ENCODE measurements around the gene RNF149.
"Not testable (repeated sequence)": the region's sequence is repeated elsewhere in the genome, so short reads cannot be mapped to it uniquely, and the experiment has no call there.

RNF149 gene

GRCh38 chr2:101330253-101330933 is 21.9 kb upstream of the RNF149 start:
- DNase-seq, result no peak

GRCh38 chr2:101329026-101329425 is 20.5 kb upstream of the RNF149 start:
- no peak for DNase-seq

GRCh38 chr2:101328474-101329007 is 20.0 kb upstream of the RNF149 start:
- DNase-seq, result no peak

- DNase-seq, result peak in 2 of 3 experiments; percentile 24 to 72
These were observed 19.4 kb upstream of the RNF149 start for GRCh38 chr2:101327863-101328394.

- no peak for DNase-seq
These were observed 16.9 kb upstream of the RNF149 start for GRCh38 chr2:101325425-101325824.

GRCh38 chr2:101316568-101316967 is 8.1 kb upstream of the RNF149 start:
- DNase-seq, result not testable (repeated sequence)

- no peak for DNase-seq
These were observed 3.2 kb upstream of the RNF149 start for GRCh38 chr2:101311696-101312017.

GRCh38 chr2:101310834-101311695 is 2.6 kb upstream of the RNF149 start:
- no peak for DNase-seq

GRCh38 chr2:101310090-101310833 is 1.8 kb upstream of the RNF149 start:
- no peak for DNase-seq

GRCh38 chr2:101307950-101308431 is 510 bp downstream of the RNF149 start:
- peak in 2 of 3 experiments; percentile 65 to 78 for DNase-seq

- DNase-seq, result no peak
These were observed 998 bp downstream of the RNF149 start for GRCh38 chr2:101307503-101307902.

GRCh38 chr2:101306410-101306809 is 2.1 kb downstream of the RNF149 start:
- no peak for DNase-seq

- DNase-seq, result no peak
These were observed 2.9 kb downstream of the RNF149 start for GRCh38 chr2:101305492-101306078.

- no peak for DNase-seq
These were observed 3.5 kb downstream of the RNF149 start for GRCh38 chr2:101305035-101305434.

GRCh38 chr2:101303688-101304087 is 4.8 kb downstream of the RNF149 start:
- DNase-seq, result no peak

- DNase-seq, result no peak
These were observed 6.5 kb downstream of the RNF149 start for GRCh38 chr2:101302016-101302415.

GRCh38 chr2:101300836-101301235 is 7.7 kb downstream of the RNF149 start:
- DNase-seq, result no peak

- DNase-seq, result no peak
These were observed 8.3 kb downstream of the RNF149 start for GRCh38 chr2:101300164-101300563.

GRCh38 chr2:101299604-101300003 is 8.9 kb downstream of the RNF149 start:
- no peak for DNase-seq

- DNase-seq, result no peak
These were observed 11.1 kb downstream of the RNF149 start for GRCh38 chr2:101297383-101297782.

- DNase-seq, result no peak
These were observed 12.1 kb downstream of the RNF149 start for GRCh38 chr2:101296371-101296770.

- no peak for DNase-seq
These were observed 12.6 kb downstream of the RNF149 start for GRCh38 chr2:101295895-101296294.

GRCh38 chr2:101294861-101295260 is 13.6 kb downstream of the RNF149 start:
- DNase-seq, result no peak

Measured in NCI-H1417 (cell line).